ENCODE results near the gene FHIT. TPM values are rescaled to one million over a fixed set of nuclear protein-coding genes. Genes with fewer than 3 reads are reported as not detected.

FHIT gene
- total RNA-seq, 4 donors from 2014 or later = 4.4 to 10.6 (median 8.4) TPM

DNA sequence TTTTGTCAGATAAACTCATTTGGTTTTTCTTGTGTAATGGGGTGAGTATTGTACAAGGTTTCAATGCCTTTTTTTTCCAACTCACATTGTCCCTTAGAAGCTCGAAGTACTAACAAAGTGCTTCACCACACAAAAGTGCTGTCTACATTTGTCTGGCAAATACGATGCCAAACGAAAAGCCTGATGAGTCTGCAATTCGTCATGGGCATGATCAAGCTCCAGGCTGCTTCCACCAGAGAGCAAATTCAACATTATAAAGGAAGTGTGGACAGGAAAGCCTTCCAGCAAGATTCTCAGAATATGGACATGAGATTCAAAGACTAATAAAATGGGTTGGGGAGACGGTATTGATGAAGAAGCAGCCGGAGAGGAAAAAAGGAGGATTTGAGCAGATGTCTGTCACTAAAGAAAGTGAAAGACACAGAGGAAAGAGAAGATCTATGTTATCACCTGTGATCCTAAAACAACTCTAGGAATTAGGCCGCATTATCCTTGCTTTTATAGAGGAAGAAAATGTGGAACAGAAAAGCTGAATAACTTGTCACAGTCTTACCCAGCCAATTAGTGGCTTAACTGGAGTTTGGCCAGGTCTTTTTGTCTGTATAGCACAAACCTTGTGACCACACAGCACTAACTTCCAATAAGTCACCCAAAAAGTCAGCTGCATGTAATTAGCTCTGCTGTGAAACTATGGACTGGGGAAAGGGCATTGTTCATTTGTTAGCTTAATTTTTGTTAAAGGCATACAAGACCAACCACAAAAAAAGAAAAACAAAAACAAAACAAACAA, 494.8 kb downstream of the FHIT start:
- TF ChIP-seq, protein P1, sequence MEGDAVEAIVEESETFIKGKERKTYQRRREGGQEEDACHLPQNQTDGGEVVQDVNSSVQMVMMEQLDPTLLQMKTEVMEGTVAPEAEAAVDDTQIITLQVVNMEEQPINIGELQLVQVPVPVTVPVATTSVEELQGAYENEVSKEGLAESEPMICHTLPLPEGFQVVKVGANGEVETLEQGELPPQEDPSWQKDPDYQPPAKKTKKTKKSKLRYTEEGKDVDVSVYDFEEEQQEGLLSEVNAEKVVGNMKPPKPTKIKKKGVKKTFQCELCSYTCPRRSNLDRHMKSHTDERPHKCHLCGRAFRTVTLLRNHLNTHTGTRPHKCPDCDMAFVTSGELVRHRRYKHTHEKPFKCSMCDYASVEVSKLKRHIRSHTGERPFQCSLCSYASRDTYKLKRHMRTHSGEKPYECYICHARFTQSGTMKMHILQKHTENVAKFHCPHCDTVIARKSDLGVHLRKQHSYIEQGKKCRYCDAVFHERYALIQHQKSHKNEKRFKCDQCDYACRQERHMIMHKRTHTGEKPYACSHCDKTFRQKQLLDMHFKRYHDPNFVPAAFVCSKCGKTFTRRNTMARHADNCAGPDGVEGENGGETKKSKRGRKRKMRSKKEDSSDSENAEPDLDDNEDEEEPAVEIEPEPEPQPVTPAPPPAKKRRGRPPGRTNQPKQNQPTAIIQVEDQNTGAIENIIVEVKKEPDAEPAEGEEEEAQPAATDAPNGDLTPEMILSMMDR (IDR thresholded peaks at IDR 0.05; ENCODE audit: low read depth) = no peak

DNA sequence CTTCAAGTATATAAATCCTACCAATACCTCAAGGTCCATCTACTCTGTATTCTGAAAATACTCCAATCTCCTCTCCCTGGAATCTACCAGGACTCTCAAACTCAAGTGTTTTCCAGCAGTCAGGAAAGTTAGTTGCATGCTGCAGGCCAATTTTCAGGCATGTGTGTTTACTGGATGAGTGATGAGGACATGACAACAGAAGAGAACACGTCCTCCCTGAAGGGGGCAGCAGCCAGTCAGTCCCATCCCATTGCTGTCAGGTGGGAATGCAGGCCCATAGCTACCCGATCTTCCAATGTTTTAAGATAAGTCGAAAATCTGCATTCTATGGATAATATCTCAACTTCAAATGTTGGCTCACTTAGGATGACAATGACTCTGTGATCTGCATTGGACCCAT, 496.2 kb downstream of the FHIT start:
- TF ChIP-seq, protein P1 (IDR thresholded peaks at IDR 0.05; ENCODE audit: low read depth) = no peak

DNA sequence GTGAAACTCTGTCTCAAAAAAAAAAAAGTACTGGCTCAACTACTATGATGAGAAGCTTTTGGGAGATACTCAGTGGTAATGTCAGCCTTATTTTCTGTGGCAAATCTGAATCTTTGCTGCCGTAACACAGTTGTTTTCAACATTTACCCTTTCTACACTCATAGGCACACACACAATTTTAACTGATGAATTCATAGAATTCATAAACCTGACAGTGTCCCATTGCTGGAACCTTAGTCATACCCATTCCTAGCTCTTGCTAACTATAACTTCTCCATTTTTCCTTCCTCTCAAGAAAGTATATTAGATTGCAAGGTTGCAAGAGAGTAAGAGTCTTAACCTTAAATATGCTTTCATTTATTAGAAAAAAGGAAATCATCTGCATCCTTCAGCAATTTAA, 496.6 kb downstream of the FHIT start:
- TF ChIP-seq, protein P1 (IDR thresholded peaks at IDR 0.05; ENCODE audit: low read depth) = no peak

DNA sequence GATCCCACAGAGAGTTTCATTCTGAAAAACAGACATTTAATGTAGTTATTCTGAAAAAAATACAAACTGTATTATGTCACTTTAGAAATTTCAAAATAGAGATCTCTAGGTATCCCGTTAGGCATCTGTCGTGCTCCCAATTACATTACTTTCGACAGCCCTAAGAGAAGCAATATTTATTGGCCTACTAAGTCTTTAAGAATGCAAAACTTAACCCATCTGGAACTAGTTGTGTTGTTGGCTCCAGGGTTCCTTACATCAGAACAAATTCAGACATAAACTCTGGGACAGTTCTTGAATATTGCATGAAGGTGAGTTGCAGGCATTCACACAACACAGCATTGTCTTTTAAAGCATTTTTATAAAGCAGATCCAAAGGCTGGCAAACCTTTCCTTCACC, 498.4 kb downstream of the FHIT start:
- TF ChIP-seq, protein P1 (IDR thresholded peaks at IDR 0.05; ENCODE audit: low read depth) = no peak

DNA sequence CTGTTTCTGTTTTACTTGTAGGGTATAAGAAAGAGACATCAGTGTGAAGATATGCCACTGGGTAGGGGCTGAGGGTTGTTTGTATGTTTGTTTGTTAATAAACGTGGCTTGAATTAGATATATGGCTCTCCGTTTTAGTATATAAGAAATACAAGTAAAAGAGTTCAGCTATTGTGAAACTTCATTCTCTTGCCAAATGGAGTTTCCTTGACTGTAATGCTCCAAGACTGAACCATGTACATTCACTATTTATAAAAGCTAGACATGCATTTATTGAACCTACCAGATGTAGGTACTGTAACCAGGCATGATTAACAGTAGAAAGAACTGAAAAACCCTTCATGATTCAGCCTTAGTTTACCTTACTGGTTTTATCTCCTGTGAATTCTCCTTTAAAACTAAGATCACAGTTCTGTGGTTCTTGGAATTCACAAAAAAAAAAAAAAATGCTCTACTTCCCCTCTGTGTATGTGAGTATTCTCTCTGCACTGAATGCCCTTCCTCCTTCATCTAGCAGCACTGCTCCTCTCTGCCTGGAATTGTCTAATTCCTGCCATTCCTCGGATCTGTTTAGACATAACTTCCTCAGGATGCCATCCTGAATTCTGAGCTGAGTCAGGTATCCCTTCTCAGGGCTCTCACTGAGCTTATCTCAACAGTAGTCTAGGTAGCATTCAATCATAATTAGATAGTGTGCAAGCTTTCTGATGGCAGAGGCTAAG, 504.4 kb downstream of the FHIT start:
- TF ChIP-seq, protein P1 (IDR thresholded peaks at IDR 0.05; ENCODE audit: low read depth) = no peak

- TF ChIP-seq, protein P1 (IDR thresholded peaks at IDR 0.05; ENCODE audit: low read depth) = no peak
Observed at GRCh38 chr3:60746043-60746638, 505.1 kb downstream of the FHIT start.

DNA sequence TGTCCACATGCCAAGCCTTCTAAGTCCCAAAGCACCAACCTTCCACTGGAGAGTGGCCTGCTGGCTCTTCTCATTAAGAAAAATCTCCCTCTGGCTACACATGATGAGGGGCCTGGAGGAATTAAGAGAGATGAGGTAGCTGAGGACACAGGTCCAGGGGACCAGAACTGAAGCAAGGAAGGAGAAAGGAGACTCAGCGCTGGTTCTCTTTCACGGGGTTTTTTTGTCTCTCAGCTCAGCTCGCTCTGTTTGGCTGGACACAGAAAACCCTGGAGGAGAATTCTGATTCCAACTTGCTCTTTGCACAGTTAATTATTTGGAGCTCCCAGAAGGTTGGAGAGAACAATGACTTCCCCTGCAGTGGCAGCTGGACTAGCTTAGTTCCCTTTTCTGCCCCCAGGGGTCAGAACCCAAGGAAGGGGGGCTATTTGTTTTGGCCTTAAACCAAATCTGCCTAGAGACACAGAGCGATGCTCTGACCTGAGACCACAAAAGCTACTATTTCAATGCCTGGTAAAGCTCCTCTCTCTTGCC, 507.6 kb downstream of the FHIT start:
- TF ChIP-seq, protein P1 (IDR thresholded peaks at IDR 0.05; ENCODE audit: low read depth) = no peak

Data from subcutaneous adipose tissue (tissue), 4 donors.